Heart right ventricle (tissue), 16 donors: Measurements from ENCODE around the gene CCL7. TPM values are rescaled to one million over a fixed set of nuclear protein-coding genes. Genes with fewer than 3 reads are reported as not detected.

Source experiments
- ATAC-seq, 8 donors: fragments of 200-7000 bp; cut with Tn5 transposase; one replicate each; pipeline ENCODE4 v1.9.1; 2020; ENCODE audit warnings: mild to moderate bottlenecking in 8 of 8, moderate library complexity in 8 of 8, moderate number of reproducible peaks in 1 of 8
- DNase-seq, 2 donors: peaks; one replicate each; pipeline ENCODE4 v3.0.0-alpha.2; 2020
- H3K27ac ChIP-seq, 10 donors: fragments of 200-600 bp; sonication (generic) in 2 of 10; one replicate each; pipeline versions ENCODE4 v1.5.0 to v1.8.0; 2020 to 2022; ENCODE audit warnings: mild to moderate bottlenecking in 3 of 10
- H3K27me3 ChIP-seq, 7 donors: fragments of 200-600 bp; one replicate each; pipeline ENCODE4 v1.8.0; 2021 to 2022; ENCODE audit warnings: mild to moderate bottlenecking in 2 of 7
- H3K36me3 ChIP-seq, 9 donors: fragments of 200-600 bp; sonication (generic) in 1 of 9; one replicate each; pipeline versions ENCODE4 v1.5.0 to v1.8.0; 2020 to 2022; ENCODE audit warnings: mild to moderate bottlenecking in 2 of 9
- H3K4me1 ChIP-seq, 9 donors: fragments of 200-600 bp; sonication (generic) in 1 of 9; one replicate each; pipeline versions ENCODE4 v1.5.0 to v1.8.0; 2020 to 2022; ENCODE audit warnings: mild to moderate bottlenecking in 4 of 9
- H3K4me3 ChIP-seq, 10 donors: fragments of 200-600 bp; sonication (generic) in 2 of 10; one replicate each; pipeline versions ENCODE4 v1.5.0 to v1.8.0; 2020 to 2022; ENCODE audit warnings: mild to moderate bottlenecking in 7 of 10, moderate library complexity in 2 of 10
- H3K9me3 ChIP-seq, 11 donors: fragments of 200-600 bp in 10 of 11; sonication (generic) in 2 of 11; one replicate each; pipeline versions ENCODE4 v1.5.0 to v1.8.0; 2013 to 2022; ENCODE audit warnings: mild to moderate bottlenecking in 2 of 11, control low read depth in 1 of 11, moderate library complexity in 1 of 11
- WGBS, 2 donors: extraction: QIAGEN DNeasy Blood & Tissue Kit; methylation state at CpG; one replicate each; pipeline ENCODE4 v1.1.7; 2013; ENCODE audit warnings: inconsistent platforms in 1 of 2; 5-methylcytosine and 5-hydroxymethylcytosine counted together
- intact Hi-C, 10 donors: fragments of 100-400 bp; cut with DNase I; formaldehyde crosslinking; loops; one replicate each; pipeline versions ENCODE4 v1.11.1 to v1.14.2; 2022
- polyA plus RNA-seq, 2 donors: library from polyadenylated mRNA; stranded (reverse); fragments of 200-250 nt; gene quantifications; one replicate each; pipeline ENCODE4 v1.2.3, GENCODE V29; 2013
- total RNA-seq, 10 donors: library from RNA; stranded (reverse); fragmentation: NEBNext Ultra II Directional in 3 of 10; extraction: Animal tissue kit (Norgen Biotek cat#: 25700) in 3 of 10; gene quantifications; one replicate each; pipeline versions ENCODE4 v1.2.1 to v1.2.4, GENCODE V29; 2021 to 2023
- TF ChIP-seq, protein P1 (sequence below), 9 donors: fragments of 200-600 bp; sonication (generic) in 2 of 9; IDR thresholded peaks; one replicate each; pipeline versions ENCODE4 v1.5.0 to v1.8.0; 2021 to 2022; ENCODE audit warnings: antibody characterized with exemption in 9 of 9, mild to moderate bottlenecking in 5 of 9, moderate library complexity in 1 of 9
- donor health status: Arrhythmogenic right ventricular cardiomyopathy.
- donor health status: ischemic (EF 13 %, LVEDD 7.1; RV severe dilation, severe dysfunction).
- donor health status: healthy with polysubstance abuse.
- donor health status: DM: no; HTN: yes; CAD: no.
- donor health status: DM: no; HTN: no; CAD: no.
- donor health status: ischemic (EF 25% LVEDD 6.9; RV normal size, moderate dysfunction).
- donor health status: ischemic (EF 25% LVEDD 5.7; RV mildly dilated, moderate dysfunction).
- donor health status: healthy.
- donor health status: DM: yes; HTN: yes; CAD: no.
- donor health status: Ischemic cardiomyopathy.
- donor health status: ischemic (EF 35%, LVEDD 5.7; RV mildly dilated, moderate dysfunction).
- donor health status: nonischemic (EF 11% LVEDD 7.7; RV severe dilation, severe dysfunction).
- donor health status: DM: yes; HTN: yes; CAD: no.
- donor health status: PGD.
- donor health status: ischemic (EF 29% LVEDD 5.4; RV normal size, mild dysfunction).
- donor health status: nonischemic (EF 23%, LVEDD 6.1; RV moderate dilation, normal function).

CCL7 gene
- total and polyA plus RNA-seq, 12 donors: 0.29 to 0.65 TPM; not detected in 10

DNA sequence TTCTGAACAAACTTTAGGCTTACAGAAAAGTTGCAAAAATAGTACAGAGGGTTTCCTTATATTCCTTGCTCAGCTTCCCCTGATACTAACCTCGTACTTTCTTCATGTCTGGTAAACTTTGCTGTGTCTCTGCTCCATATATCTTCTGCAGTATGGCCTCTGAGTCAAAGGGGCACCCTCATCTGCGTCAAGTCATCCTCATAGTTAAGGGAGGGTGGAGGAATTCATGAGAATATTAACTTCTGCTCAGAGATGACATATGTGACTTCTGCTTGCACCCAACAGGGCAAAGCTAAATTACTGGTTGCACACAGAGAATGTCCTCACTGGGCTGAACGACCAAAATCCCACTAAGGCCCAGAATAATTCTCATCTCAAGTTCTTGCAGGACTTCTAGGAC is 4.3 kb upstream of the CCL7 start:
- Histone ChIP-seq H3K36me3 (no peaks in the 10 kb centered on the region), H3K4me1 (peaks cover 0 to 18% (median 0%) of the 10 kb centered on the region in 9 donors), H3K27me3 (peaks cover 0 to 3% (median 0%) of the 10 kb centered on the region in 7 donors), H3K9me3 (no peaks in the 10 kb centered on the region), H3K4me3 (no peak overlapping the region), H3K27ac (no peak overlapping the region)
- no peak for DNase-seq
- ATAC-seq: no peak
- WGBS, 2 donors: 43 to 64% methylated on average over 3 of the region's 3 CpGs
- intact Hi-C loops: no loop called here
- TF ChIP-seq, protein P1, sequence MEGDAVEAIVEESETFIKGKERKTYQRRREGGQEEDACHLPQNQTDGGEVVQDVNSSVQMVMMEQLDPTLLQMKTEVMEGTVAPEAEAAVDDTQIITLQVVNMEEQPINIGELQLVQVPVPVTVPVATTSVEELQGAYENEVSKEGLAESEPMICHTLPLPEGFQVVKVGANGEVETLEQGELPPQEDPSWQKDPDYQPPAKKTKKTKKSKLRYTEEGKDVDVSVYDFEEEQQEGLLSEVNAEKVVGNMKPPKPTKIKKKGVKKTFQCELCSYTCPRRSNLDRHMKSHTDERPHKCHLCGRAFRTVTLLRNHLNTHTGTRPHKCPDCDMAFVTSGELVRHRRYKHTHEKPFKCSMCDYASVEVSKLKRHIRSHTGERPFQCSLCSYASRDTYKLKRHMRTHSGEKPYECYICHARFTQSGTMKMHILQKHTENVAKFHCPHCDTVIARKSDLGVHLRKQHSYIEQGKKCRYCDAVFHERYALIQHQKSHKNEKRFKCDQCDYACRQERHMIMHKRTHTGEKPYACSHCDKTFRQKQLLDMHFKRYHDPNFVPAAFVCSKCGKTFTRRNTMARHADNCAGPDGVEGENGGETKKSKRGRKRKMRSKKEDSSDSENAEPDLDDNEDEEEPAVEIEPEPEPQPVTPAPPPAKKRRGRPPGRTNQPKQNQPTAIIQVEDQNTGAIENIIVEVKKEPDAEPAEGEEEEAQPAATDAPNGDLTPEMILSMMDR (IDR thresholded peaks at IDR 0.05): no peak

DNA sequence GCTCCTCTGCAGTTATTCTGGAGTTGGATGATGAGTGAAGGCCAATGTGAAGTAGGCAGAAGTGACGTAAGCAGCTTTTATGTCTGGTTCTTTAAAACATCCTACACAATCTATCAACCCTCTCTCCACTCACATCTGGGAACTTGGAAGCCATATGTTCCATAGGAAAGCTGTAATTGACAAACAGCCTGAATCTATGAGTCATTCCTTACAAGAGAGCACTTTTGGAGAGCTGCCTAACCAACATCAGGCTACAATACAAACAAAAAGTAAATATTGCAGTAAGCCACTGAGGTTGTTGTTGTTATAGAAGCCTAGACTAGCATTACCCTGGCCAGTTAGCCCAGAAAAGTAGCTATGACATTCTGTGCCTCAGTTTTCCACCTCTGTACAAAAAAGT is 5.9 kb downstream of the CCL7 start:
- ATAC-seq (no peak), DNase-seq (no peak)
- H3K4me1 ChIP-seq: peaks cover 0 to 9% (median 0%) of the 10 kb centered on the region in 9 donors
- no peaks in the 10 kb centered on the region for H3K36me3 ChIP-seq
- H3K4me3 ChIP-seq: no peak overlapping the region
- no peak overlapping the region for H3K27ac ChIP-seq
- 2 to 38% methylated on average over 1 of the region's 1 CpG for WGBS, 2 donors
- no peaks in the 10 kb centered on the region for H3K9me3 ChIP-seq
- TF ChIP-seq, protein P1 (IDR thresholded peaks at IDR 0.05): no peak
- peaks cover 0 to 8% (median 0%) of the 10 kb centered on the region in 7 donors for H3K27me3 ChIP-seq
- intact Hi-C loops: no loop called here

DNA sequence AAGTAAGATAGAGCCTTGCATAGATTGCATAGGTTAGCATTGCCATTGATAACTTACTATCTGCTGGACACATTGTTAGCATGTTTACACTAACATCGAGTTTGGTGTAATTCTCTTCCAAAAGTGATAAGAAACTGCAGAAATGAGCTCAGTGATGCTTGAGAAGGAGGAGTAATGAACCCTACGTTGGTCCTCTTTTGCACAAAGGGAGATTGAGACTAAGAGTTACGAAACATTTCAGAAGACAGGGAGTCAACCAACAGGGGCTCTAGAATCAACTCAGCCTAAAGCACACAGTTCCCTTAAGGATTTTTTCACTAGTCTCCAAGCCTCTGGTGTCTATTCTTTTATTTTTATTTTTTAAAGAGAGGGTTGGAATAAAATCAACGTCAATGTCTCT is 6.8 kb downstream of the CCL7 start:
- H3K4me3 ChIP-seq: no peak overlapping the region
- no peaks in the 10 kb centered on the region for H3K36me3 ChIP-seq
- H3K27ac ChIP-seq: no peak overlapping the region
- H3K4me1 ChIP-seq: peaks cover 0 to 9% (median 0%) of the 10 kb centered on the region in 9 donors
- ATAC-seq: no peak
- TF ChIP-seq, protein P1 (IDR thresholded peaks at IDR 0.05): no peak
- no peaks in the 10 kb centered on the region for H3K9me3 ChIP-seq
- H3K27me3 ChIP-seq: peaks cover 0 to 6% (median 0%) of the 10 kb centered on the region in 7 donors
- intact Hi-C loops: no loop called here
- WGBS, 2 donors: 58 to 64% methylated on average over 4 of the region's 4 CpGs
- DNase-seq: no peak

DNA sequence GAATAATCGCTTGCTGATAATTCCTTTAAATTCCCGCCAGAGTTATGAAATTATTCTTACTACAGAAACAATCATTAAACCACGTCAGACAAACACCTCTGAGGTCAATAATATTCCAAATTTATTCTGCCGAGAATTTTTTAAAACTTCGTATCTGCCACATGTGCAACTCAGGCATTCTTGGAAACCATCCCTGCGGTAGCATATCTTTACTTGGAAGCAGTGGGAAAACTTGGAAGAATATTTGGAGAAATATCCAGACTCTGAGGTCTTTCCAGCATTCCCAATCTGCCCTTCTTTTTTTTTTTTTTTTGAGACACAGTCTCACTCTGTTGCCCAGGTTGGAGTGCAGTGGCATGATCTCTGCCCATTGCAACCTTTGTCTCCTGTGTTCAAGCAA is 13.6 kb downstream of the CCL7 start:
- H3K27ac ChIP-seq: peak overlapping the region in 2 of 10 donors; percentile 47 to 55
- peaks cover 0 to 22% (median 4%) of the 10 kb centered on the region in 9 donors for H3K4me1 ChIP-seq
- H3K9me3 ChIP-seq: no peaks in the 10 kb centered on the region
- no peak for DNase-seq
- intact Hi-C loops: no loop called here
- TF ChIP-seq, protein P1 (IDR thresholded peaks at IDR 0.05): no peak
- WGBS, 2 donors: 69 to 72% methylated on average over 6 of the region's 6 CpGs
- no peaks in the 10 kb centered on the region for H3K36me3 ChIP-seq
- ATAC-seq: peak in 4 of 8 donors; percentile 19 to 33 (median 28)
- no peak overlapping the region for H3K4me3 ChIP-seq
- peaks cover 0 to 6% (median 0%) of the 10 kb centered on the region in 7 donors for H3K27me3 ChIP-seq
